Measurements from ENCODE around the gene NLRP7.

NLRP7 gene

GRCh38 chr19:54916822-54917221 is 30.5 kb downstream of the NLRP7 start:
- no peak for TF ChIP-seq CTCF (IDR thresholded peaks at IDR 0.05)

- TF ChIP-seq CTCF (IDR thresholded peaks at IDR 0.05): no peak
These were observed 40.5 kb downstream of the NLRP7 start for GRCh38 chr19:54906819-54907218.

- no peak for TF ChIP-seq CTCF (IDR thresholded peaks at IDR 0.05)
These were observed 41.4 kb downstream of the NLRP7 start, which contains the start of gene NCR1 for GRCh38 chr19:54905803-54906511. Gene NCR1 (plus strand): TSS chr19:54906148. CDS start chr19:54906188, 40 bp downstream.

GRCh38 chr19:54905421-54905802 is 41.9 kb downstream of the NLRP7 start:
- TF ChIP-seq CTCF (IDR thresholded peaks at IDR 0.05): no peak

- no peak for TF ChIP-seq CTCF (IDR thresholded peaks at IDR 0.05)
These were observed 44.0 kb downstream of the NLRP7 start for GRCh38 chr19:54903303-54903702.

GRCh38 chr19:54902061-54902460 is 45.3 kb downstream of the NLRP7 start:
- TF ChIP-seq CTCF (IDR thresholded peaks at IDR 0.05): no peak

GRCh38 chr19:54896036-54896435 is 51.3 kb downstream of the NLRP7 start:
- no peak for TF ChIP-seq CTCF (IDR thresholded peaks at IDR 0.05)

- TF ChIP-seq CTCF (IDR thresholded peaks at IDR 0.05): no peak
These were observed 53.9 kb downstream of the NLRP7 start for GRCh38 chr19:54893406-54893805.
